G401 (cell line): ENCODE results near the gene ZBTB17. TPM values are rescaled to one million over a fixed set of nuclear protein-coding genes. Genes with fewer than 3 reads are reported as not detected.
A peak's percentile ranks its signal among the peaks of the same experiment; 100 is the strongest.
"Not testable (repeated sequence)": the region's sequence is repeated elsewhere in the genome, so short reads cannot be mapped to it uniquely, and the experiment has no call there.

ENCODE experiments used
- DNase-seq: peaks from one replicate; pipeline ENCODE4 v3.0.0-alpha.2; 2015; ENCODE audit warnings: low spot score
- in situ Hi-C: cut with HindIII; loops from 2 replicates; pipeline ENCODE4 v1.10.0; 2016; ENCODE audit warnings: low sequenced_read_pairs, mixed read lengths
- total RNA-seq: library from RNA; depleted of rRNA; stranded (reverse); fragments of >200 nt; shearing (Covaris generic); gene quantifications from 2 replicates; pipeline ENCODE4 v1.2.3, GENCODE V29; 2014

The ZBTB17 gene
- total RNA-seq, 1 experiment from 2014 or later = 32.8 TPM

- DNase-seq = peak; percentile 20
- in situ Hi-C loops = no loop called here
Measured at GRCh38 chr1:16013220-16013907, 37.5 kb upstream of the ZBTB17 start.

- peak; percentile 35 for DNase-seq
- in situ Hi-C loops = no loop called here
Measured at GRCh38 chr1:16012590-16013219, 36.8 kb upstream of the ZBTB17 start.

GRCh38 chr1:16011936-16012589 is 36.2 kb upstream of the ZBTB17 start:
- no peak for DNase-seq
- in situ Hi-C loops = no loop called here

- in situ Hi-C loops = no loop called here
- no peak for DNase-seq
Measured at GRCh38 chr1:16010837-16011236, 34.9 kb upstream of the ZBTB17 start.

GRCh38 chr1:16009678-16010077 is 33.8 kb upstream of the ZBTB17 start:
- in situ Hi-C loops = no loop called here
- DNase-seq = no peak

- in situ Hi-C loops = no loop called here
- peak; percentile 93 for DNase-seq
Measured at GRCh38 chr1:16009030-16009460, 33.1 kb upstream of the ZBTB17 start.

GRCh38 chr1:16007671-16008341 is 31.9 kb upstream of the ZBTB17 start:
- no peak for DNase-seq

GRCh38 chr1:16006552-16007485 is 30.9 kb upstream of the ZBTB17 start:
- DNase-seq = no peak
- in situ Hi-C loops = no loop called here

More at GRCh38 chr1:16007671-16008341, 31.9 kb upstream of the ZBTB17 start:
- in situ Hi-C loops = no loop called here

- DNase-seq = no peak
- in situ Hi-C loops = no loop called here
Measured at GRCh38 chr1:16006010-16006409, 30.1 kb upstream of the ZBTB17 start.

GRCh38 chr1:16005597-16005996 is 29.7 kb upstream of the ZBTB17 start:
- in situ Hi-C loops = no loop called here
- DNase-seq = no peak

- DNase-seq, in situ Hi-C loops: not testable (repeated sequence)
Measured at GRCh38 chr1:16001274-16001673, 25.4 kb upstream of the ZBTB17 start.

GRCh38 chr1:15998929-15999328 is 23.0 kb upstream of the ZBTB17 start:
- DNase-seq = no peak
- in situ Hi-C loops = no loop called here

- no peak for DNase-seq
- in situ Hi-C loops = no loop called here
Measured at GRCh38 chr1:15997637-15998280, 21.9 kb upstream of the ZBTB17 start.

- in situ Hi-C loops = no loop called here
- no peak for DNase-seq
Measured at GRCh38 chr1:15997076-15997585, 21.2 kb upstream of the ZBTB17 start.

GRCh38 chr1:15994590-15995351 is 18.9 kb upstream of the ZBTB17 start:
- no peak for DNase-seq
- in situ Hi-C loops = no loop called here

GRCh38 chr1:15994081-15994480 is 18.2 kb upstream of the ZBTB17 start:
- DNase-seq = no peak
- in situ Hi-C loops = no loop called here

- in situ Hi-C loops = no loop called here
- no peak for DNase-seq
Measured at GRCh38 chr1:15993666-15994065, 17.8 kb upstream of the ZBTB17 start.
